ENCODE results near the gene PPP1CC.

DNA sequence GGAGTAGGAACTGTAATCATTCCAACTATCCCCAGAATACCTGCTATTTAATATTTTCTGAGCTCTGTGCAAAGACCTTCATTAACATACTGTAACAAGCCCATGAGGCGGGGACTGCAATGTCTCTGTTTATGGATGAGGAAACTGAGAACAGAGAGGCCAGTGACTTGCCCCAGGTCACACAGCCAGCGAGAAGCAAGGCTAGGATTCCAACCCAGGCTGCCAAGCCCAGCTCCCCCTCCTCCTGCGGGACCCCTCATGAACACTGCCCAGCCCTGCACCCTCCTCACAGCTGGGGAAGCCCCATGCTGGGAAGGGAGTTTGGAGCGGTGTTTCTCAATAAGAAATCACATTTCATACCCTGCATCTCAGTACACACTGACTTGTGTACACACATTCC, 64.7 kb downstream of the PPP1CC start:
- TF ChIP-seq, protein P1, sequence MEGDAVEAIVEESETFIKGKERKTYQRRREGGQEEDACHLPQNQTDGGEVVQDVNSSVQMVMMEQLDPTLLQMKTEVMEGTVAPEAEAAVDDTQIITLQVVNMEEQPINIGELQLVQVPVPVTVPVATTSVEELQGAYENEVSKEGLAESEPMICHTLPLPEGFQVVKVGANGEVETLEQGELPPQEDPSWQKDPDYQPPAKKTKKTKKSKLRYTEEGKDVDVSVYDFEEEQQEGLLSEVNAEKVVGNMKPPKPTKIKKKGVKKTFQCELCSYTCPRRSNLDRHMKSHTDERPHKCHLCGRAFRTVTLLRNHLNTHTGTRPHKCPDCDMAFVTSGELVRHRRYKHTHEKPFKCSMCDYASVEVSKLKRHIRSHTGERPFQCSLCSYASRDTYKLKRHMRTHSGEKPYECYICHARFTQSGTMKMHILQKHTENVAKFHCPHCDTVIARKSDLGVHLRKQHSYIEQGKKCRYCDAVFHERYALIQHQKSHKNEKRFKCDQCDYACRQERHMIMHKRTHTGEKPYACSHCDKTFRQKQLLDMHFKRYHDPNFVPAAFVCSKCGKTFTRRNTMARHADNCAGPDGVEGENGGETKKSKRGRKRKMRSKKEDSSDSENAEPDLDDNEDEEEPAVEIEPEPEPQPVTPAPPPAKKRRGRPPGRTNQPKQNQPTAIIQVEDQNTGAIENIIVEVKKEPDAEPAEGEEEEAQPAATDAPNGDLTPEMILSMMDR (IDR thresholded peaks at IDR 0.05) = no peak
- TF ChIP-seq POLR2A (IDR thresholded peaks at IDR 0.05) (no peak), EP300 (IDR thresholded peaks at IDR 0.05) (no peak)
